ENCODE results near the gene TRPM7.

The TRPM7 gene

GRCh38 chr15:50531766-50532165, 154.8 kb downstream of the TRPM7 start:
- H3K4me1 ChIP-seq (ENCODE audit: insufficient read depth, low read length): no peaks in the 10 kb centered on the region
- no peak overlapping the region for H2AFZ ChIP-seq (ENCODE audit: low read depth, low read length)
- H4K20me1 ChIP-seq (ENCODE audit: insufficient read depth, low read length): no peaks in the 10 kb centered on the region
- TF ChIP-seq CTCF (IDR thresholded peaks at IDR 0.05; ENCODE audit: borderline replicate concordance, extremely low read depth, low read length, poor library complexity, severe bottlenecking) (no peak), EZH2 (IDR thresholded peaks at IDR 0.05; ENCODE audit: borderline replicate concordance, low read depth, low read length, severe bottlenecking) (no peak)
- no peaks in the 10 kb centered on the region for H3K36me3 ChIP-seq (ENCODE audit: insufficient read depth, low read length)
- no peak overlapping the region for H3K27ac ChIP-seq (ENCODE audit: low read length)
- DNase-seq (no peak), ATAC-seq (ENCODE audit: insufficient read depth, low read depth) (no peak)
- H3K4me2 ChIP-seq (ENCODE audit: insufficient read depth, low read length): no peak overlapping the region
- H3K79me2 ChIP-seq (ENCODE audit: insufficient read depth, low read length): no peaks in the 10 kb centered on the region
- H3K27me3 ChIP-seq (ENCODE audit: insufficient read depth, low read length, poor library complexity): no peaks in the 10 kb centered on the region
- H3K4me3 ChIP-seq (ENCODE audit: low read depth in 1 of 2, low read length in 2 of 2): no peak overlapping the region
- H3K9ac ChIP-seq (ENCODE audit: low read depth, low read length): no peak overlapping the region
- H3K9me3 ChIP-seq (ENCODE audit: insufficient read depth, low read length, severe bottlenecking): no peaks in the 10 kb centered on the region

DNA sequence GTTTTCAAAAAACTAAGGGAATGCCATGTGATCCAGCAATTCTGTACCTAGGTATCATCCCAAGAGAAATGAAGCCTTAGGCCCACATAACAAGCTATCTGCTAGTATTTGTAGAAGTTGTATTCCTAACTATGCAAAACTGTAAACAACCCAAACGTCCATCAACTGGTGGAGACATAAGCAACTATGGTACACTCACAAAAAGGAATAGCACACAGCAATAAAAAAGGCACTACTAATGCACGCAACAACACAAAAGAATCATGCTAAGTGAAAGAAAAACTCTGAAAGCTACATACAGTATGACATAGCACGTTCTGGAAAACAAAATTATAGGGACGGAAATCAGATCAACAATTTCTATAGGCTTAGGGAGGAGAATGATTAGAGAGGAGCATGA, 155.4 kb downstream of the TRPM7 start:
- Histone ChIP-seq H3K9ac (ENCODE audit: low read depth, low read length) (no peak overlapping the region), H4K20me1 (ENCODE audit: insufficient read depth, low read length) (no peaks in the 10 kb centered on the region), H3K79me2 (ENCODE audit: insufficient read depth, low read length) (no peaks in the 10 kb centered on the region), H3K27me3 (ENCODE audit: insufficient read depth, low read length, poor library complexity) (no peaks in the 10 kb centered on the region), H3K4me2 (ENCODE audit: insufficient read depth, low read length) (no peak overlapping the region), H3K27ac (ENCODE audit: low read length) (no peak overlapping the region), H3K36me3 (ENCODE audit: insufficient read depth, low read length) (no peaks in the 10 kb centered on the region), H3K4me3 (ENCODE audit: low read depth in 1 of 2, low read length in 2 of 2) (no peak overlapping the region), H2AFZ (ENCODE audit: low read depth, low read length) (no peak overlapping the region), H3K4me1 (ENCODE audit: insufficient read depth, low read length) (no peaks in the 10 kb centered on the region), H3K9me3 (ENCODE audit: insufficient read depth, low read length, severe bottlenecking) (no peaks in the 10 kb centered on the region)
- TF ChIP-seq EZH2 (IDR thresholded peaks at IDR 0.05; ENCODE audit: borderline replicate concordance, low read depth, low read length, severe bottlenecking) (no peak), CTCF (IDR thresholded peaks at IDR 0.05; ENCODE audit: borderline replicate concordance, extremely low read depth, low read length, poor library complexity, severe bottlenecking) (no peak)
- DNase-seq: no peak
- ATAC-seq (ENCODE audit: insufficient read depth, low read depth): no peak

DNA sequence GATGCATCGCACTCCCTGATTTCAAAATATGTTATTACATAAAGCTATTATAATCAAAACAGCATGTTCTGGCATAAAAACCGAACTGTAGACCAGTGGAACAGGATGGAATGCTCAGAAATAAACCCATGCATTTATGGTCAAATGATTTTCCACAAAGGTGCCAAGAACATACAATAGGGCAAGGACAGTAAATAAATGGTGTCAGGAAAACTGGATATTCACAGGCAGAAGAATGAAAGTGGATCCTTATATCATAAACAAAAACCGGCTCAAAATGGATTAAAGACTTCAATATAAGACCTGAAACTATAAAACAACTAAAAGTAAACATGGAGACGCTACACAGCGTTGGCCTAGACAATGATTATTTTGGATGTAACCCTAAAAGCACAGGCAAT, 162.7 kb downstream of the TRPM7 start:
- Histone ChIP-seq H3K4me1 (ENCODE audit: insufficient read depth, low read length) (no peaks in the 10 kb centered on the region), H3K4me2 (ENCODE audit: insufficient read depth, low read length) (no peak overlapping the region), H3K4me3 (ENCODE audit: low read depth in 1 of 2, low read length in 2 of 2) (no peak overlapping the region), H2AFZ (ENCODE audit: low read depth, low read length) (no peak overlapping the region), H3K27me3 (ENCODE audit: insufficient read depth, low read length, poor library complexity) (no peaks in the 10 kb centered on the region), H3K79me2 (ENCODE audit: insufficient read depth, low read length) (no peaks in the 10 kb centered on the region), H3K36me3 (ENCODE audit: insufficient read depth, low read length) (no peaks in the 10 kb centered on the region), H3K27ac (ENCODE audit: low read length) (no peak overlapping the region), H4K20me1 (ENCODE audit: insufficient read depth, low read length) (no peaks in the 10 kb centered on the region), H3K9me3 (ENCODE audit: insufficient read depth, low read length, severe bottlenecking) (no peaks in the 10 kb centered on the region), H3K9ac (ENCODE audit: low read depth, low read length) (no peak overlapping the region)
- TF ChIP-seq CTCF (IDR thresholded peaks at IDR 0.05; ENCODE audit: borderline replicate concordance, extremely low read depth, low read length, poor library complexity, severe bottlenecking) (no peak), EZH2 (IDR thresholded peaks at IDR 0.05; ENCODE audit: borderline replicate concordance, low read depth, low read length, severe bottlenecking) (no peak)
- ATAC-seq (ENCODE audit: insufficient read depth, low read depth): no peak
- no peak for DNase-seq
